Thoracic aorta (tissue), 2 donors: Measurements from ENCODE around the gene DSTYK. TPM values are rescaled to one million over a fixed set of nuclear protein-coding genes. Genes with fewer than 3 reads are reported as not detected.

Experiments used
- ATAC-seq: fragments of 150-250 bp; one replicate; pipeline ENCODE4 v1.8.0; 2017; ENCODE audit warnings: low read depth; ENCODE audit not compliant: insufficient number of reproducible peaks, low FRiP score
- DNase-seq: peaks from one replicate; pipeline ENCODE4 v3.0.0-alpha.2; 2020; ENCODE audit warnings: low spot score
- H3K27ac ChIP-seq, 2 donors: fragments of 200-600 bp; sonication (generic); 1 replicate in 1 of 2; 2 replicates in 1 of 2; pipeline ENCODE4 v1.5.1; 2016; ENCODE audit warnings: mild to moderate bottlenecking in 2 of 2, moderate library complexity in 2 of 2
- H3K27me3 ChIP-seq: fragments of 200-600 bp; sonication (generic); replicated peaks from 2 replicates; pipeline ENCODE4 v1.6.0; 2016; ENCODE audit warnings: mild to moderate bottlenecking; ENCODE audit not compliant: insufficient read depth
- H3K36me3 ChIP-seq: fragments of 200-600 bp; sonication (generic); one replicate; pipeline ENCODE4 v1.5.1; 2016
- H3K4me1 ChIP-seq, 2 donors: fragments of 200-600 bp; sonication (generic); 1 replicate in 1 of 2; 2 replicates in 1 of 2; pipeline versions ENCODE4 v1.5.1 to v1.6.0; 2016; ENCODE audit warnings: low read depth in 2 of 2, mild to moderate bottlenecking in 1 of 2; ENCODE audit not compliant: control insufficient read depth in 1 of 2
- H3K4me3 ChIP-seq: fragments of 200-600 bp; sonication (generic); 2 replicates; pipeline ENCODE4 v1.5.1; 2016; ENCODE audit warnings: mild to moderate bottlenecking
- H3K9me3 ChIP-seq: fragments of 200-600 bp; sonication (generic); 2 replicates; pipeline ENCODE4 v1.5.1; 2016
- CTCF ChIP-seq: fragments of 200-600 bp; sonication (generic); IDR thresholded peaks from one replicate; pipeline ENCODE4 v1.5.1; 2019; ENCODE audit warnings: antibody characterized with exemption
- total RNA-seq, 2 donors: library from RNA; depleted of rRNA; stranded (reverse); fragments of >200 nt; gene quantifications; one replicate each; pipeline versions ENCODE4 v1.1.0 to v1.2.3, GENCODE V29; 2016

Gene DSTYK
- total RNA-seq, 2 donors from 2014 or later, result 12.9 to 14.4 TPM

DNA sequence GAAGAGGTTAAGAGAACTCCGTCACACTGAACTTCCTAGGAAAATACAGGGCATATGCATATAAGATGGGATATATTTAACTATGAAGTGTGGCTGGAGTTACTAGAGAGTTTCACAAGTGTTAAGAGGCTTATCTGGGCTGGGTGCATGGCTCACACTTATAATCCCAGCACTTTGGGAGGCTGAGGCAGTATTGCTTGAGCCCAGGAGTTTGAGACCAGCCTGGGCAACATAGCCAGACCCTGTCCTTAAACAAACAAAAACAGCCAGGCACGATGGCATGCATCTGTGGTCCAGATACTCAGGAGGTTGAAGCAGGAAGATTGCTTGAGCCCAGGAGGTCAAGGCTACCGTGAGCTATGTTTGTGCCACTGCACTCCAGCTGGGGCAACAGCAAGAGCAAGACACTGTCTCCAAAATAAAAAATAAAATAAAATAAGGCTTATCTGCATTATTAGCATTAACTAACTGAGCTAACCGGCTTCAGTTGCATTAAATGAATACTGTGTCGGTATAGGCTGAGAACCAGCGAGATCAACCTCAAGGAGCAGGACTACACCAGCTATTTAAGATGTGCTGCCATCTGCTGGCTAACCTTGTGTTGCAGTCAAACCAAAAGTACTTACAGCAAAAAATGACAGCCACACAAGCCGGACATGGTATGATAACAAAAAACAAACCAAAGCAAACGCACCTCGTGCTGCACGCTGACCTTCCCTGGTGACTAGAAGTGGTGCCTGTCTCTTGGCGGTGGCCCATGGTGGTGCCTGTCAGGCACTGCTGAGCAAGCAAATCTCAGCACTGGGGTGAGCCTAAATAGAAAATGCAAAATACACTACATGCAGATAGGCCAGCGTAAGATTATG lies 70.0 kb downstream of the DSTYK start:
- TF ChIP-seq CTCF, result peak; percentile 79

GRCh38 chr1:205140113-205140512 lies 71.4 kb downstream of the DSTYK start:
- ATAC-seq, result no peak
- Histone ChIP-seq H3K27ac (no peak overlapping the region), H3K36me3 (no peaks in the 10 kb centered on the region), H3K9me3 (no peaks in the 10 kb centered on the region), H3K27me3 (no peaks in the 10 kb centered on the region), H3K4me3 (no peak overlapping the region), H3K4me1 (peaks cover 7 to 18% of the 10 kb centered on the region in 2 donors)
- TF ChIP-seq CTCF, result no peak
- DNase-seq, result no peak

More for the DNA sequence above, 70.0 kb downstream of the DSTYK start:
- H3K36me3 ChIP-seq, result no peaks in the 10 kb centered on the region
- DNase-seq, result peak; percentile 27
- H3K9me3 ChIP-seq, result no peaks in the 10 kb centered on the region
- H3K27ac ChIP-seq, result no peak overlapping the region
- peaks cover 7 to 20% of the 10 kb centered on the region in 2 donors for H3K4me1 ChIP-seq
- H3K27me3 ChIP-seq, result no peaks in the 10 kb centered on the region
- ATAC-seq, result peak; percentile 89
- H3K4me3 ChIP-seq, result peak overlapping the region; percentile 58

GRCh38 chr1:205137901-205138300 lies 73.6 kb downstream of the DSTYK start:
- no peak overlapping the region for H3K4me3 ChIP-seq
- DNase-seq, result no peak
- no peak overlapping the region for H3K27ac ChIP-seq
- no peaks in the 10 kb centered on the region for H3K27me3 ChIP-seq
- no peaks in the 10 kb centered on the region for H3K9me3 ChIP-seq
- H3K36me3 ChIP-seq, result no peaks in the 10 kb centered on the region
- no peak for TF ChIP-seq CTCF
- no peak for ATAC-seq
- peaks cover 0 to 5% of the 10 kb centered on the region in 2 donors for H3K4me1 ChIP-seq

GRCh38 chr1:205133287-205133686 lies 78.2 kb downstream of the DSTYK start:
- H3K27me3 ChIP-seq, result no peaks in the 10 kb centered on the region
- H3K36me3 ChIP-seq, result no peaks in the 10 kb centered on the region
- no peak for TF ChIP-seq CTCF
- ATAC-seq (no peak), DNase-seq (no peak)
- no peaks in the 10 kb centered on the region for H3K9me3 ChIP-seq
- H3K4me1 ChIP-seq, result no peaks in the 10 kb centered on the region
- no peak overlapping the region for H3K27ac ChIP-seq
- no peak overlapping the region for H3K4me3 ChIP-seq

DNA sequence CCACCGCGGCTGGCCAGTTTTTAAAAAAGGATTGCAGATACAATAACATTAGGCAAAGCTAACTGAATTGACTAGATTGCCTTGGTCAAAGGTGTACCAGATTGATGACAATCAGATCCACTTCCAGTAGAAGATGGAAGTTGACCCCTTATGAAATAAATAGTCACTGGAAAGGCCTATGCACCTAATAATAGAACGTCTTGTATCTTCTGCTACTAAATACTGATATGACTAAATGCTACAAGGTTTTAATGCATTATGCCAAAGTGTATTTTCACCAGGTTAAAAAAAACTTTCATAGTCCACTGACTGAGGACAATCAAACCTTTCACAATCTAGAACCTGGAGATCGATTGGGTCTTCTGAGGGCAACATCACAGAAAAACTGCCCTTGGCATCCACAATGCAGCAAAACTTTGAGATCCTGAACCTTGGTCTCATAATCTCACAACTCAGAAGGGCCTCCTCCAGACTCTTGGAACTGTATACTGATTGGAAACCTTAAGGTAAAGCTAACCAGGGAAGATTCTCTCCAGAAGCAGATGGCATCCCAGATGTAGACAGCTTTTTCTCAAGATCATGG lies 82.0 kb downstream of the DSTYK start:
- DNase-seq, result no peak
- H3K9me3 ChIP-seq, result no peaks in the 10 kb centered on the region
- no peak overlapping the region for H3K27ac ChIP-seq
- H3K4me3 ChIP-seq, result no peak overlapping the region
- no peak for ATAC-seq
- no peaks in the 10 kb centered on the region for H3K4me1 ChIP-seq
- TF ChIP-seq CTCF, result no peak
- no peaks in the 10 kb centered on the region for H3K36me3 ChIP-seq
- H3K27me3 ChIP-seq, result no peaks in the 10 kb centered on the region
